Activated CD4-positive, alpha-beta T cell treated with anti-CD3 and anti-CD28 coated beads for 36 hours (primary cell): ENCODE data around the gene IQCB1. TPM values are rescaled to one million over a fixed set of nuclear protein-coding genes. Genes with fewer than 3 reads are reported as not detected.
"Not testable (repeated sequence)": the region's sequence is repeated elsewhere in the genome, so short reads cannot be mapped to it uniquely, and the experiment has no call there.

Experiments used
- ATAC-seq: fragments of 200-7000 bp; cut with Tn5 transposase; one replicate; pipeline ENCODE4 v1.10.0; 2021; ENCODE audit warnings: mild to moderate bottlenecking, moderate library complexity
- CTCF ChIA-PET: fragments of 350-600 bp; sonication (Branson Sonifier 250); formaldehyde crosslinking; loops from one replicate; lab custom pipeline; 2021; ENCODE audit warnings: antibody characterized with exemption; lab: Charles Lee
- POLR2A ChIA-PET: fragments of 350-600 bp; sonication (Branson Sonifier 250); formaldehyde crosslinking; loops from one replicate; lab custom pipeline; 2021; ENCODE audit warnings: antibody characterized with exemption, inconsistent platforms; lab: Charles Lee
- DNase-seq: peaks from one replicate; pipeline ENCODE4 v3.0.0-alpha.2; 2020
- H3K27ac Mint-ChIP-seq: one replicate; pipeline ENCODE4 v1.8.0; 2021; ENCODE audit warnings: mixed read lengths
- H3K27me3 Mint-ChIP-seq: one replicate; pipeline ENCODE4 v1.8.0; 2021; ENCODE audit warnings: mixed read lengths
- H3K36me3 Mint-ChIP-seq: one replicate; pipeline ENCODE4 v1.8.0; 2021; ENCODE audit warnings: low read depth, mixed read lengths
- H3K4me1 Mint-ChIP-seq: one replicate; pipeline ENCODE4 v1.8.0; 2021; ENCODE audit warnings: mixed read lengths
- H3K4me3 Mint-ChIP-seq: one replicate; pipeline ENCODE4 v1.8.0; 2021; ENCODE audit warnings: mild to moderate bottlenecking, moderate library complexity, mixed read lengths
- H3K9me3 Mint-ChIP-seq: one replicate; pipeline ENCODE4 v1.8.0; 2021; ENCODE audit warnings: low read depth, mixed read lengths
- intact Hi-C, 2 experiments: fragments of 100-400 bp; cut with DNase I in 1 of 2; cut with micrococcal nuclease in 1 of 2; formaldehyde crosslinking; loops; one replicate each; pipeline versions ENCODE4 v1.14.2 to v1.15.1; 2022 to 2024; cut with DNase I, micrococcal nuclease
- total RNA-seq, 2 experiments: library from RNA; stranded (reverse); gene quantifications; one replicate each; pipeline ENCODE4 v1.2.3, GENCODE V29; 2021

IQCB1 gene
- total RNA-seq, 2 experiments from 2014 or later: 41.3 to 42.8 TPM

DNA sequence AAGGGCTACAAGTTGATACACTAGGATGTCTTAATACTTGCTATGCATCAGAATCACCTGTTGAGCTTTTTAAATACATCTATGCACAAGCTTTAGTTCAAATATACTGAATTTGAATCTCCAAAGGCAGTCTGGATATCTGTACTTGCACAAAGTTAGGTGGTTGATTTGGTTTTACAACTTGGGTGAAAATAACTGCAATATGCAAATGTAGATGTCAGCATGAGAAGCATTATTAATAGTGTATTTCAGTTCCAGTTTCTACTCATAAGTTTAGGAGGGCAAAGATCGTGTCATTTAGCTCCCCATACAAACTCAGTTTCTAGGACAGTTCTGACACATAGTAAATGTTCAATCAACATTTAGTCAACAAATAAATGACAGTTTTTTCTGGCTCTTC lies 25.6 kb downstream of the IQCB1 start:
- H3K27ac Mint-ChIP-seq: no peak overlapping the region
- DNase-seq (no peak), ATAC-seq (peak; percentile 63)
- CTCF ChIA-PET: no interaction called here
- H3K4me3 Mint-ChIP-seq: no peak overlapping the region
- H3K27me3 Mint-ChIP-seq: no peaks in the 10 kb centered on the region
- POLR2A ChIA-PET: interaction anchor here (0.6 kb wide), 1 partner anchor 101 kb away, joined by 14 read pairs; no protein-coding TSS in a partner anchor
- intact Hi-C loops: no loop called here
- peaks cover 17% of the 10 kb centered on the region for H3K4me1 Mint-ChIP-seq
- no peaks in the 10 kb centered on the region for H3K9me3 Mint-ChIP-seq
- H3K36me3 Mint-ChIP-seq: peaks cover 53% of the 10 kb centered on the region

- Mint-ChIP-seq H3K36me3 (peaks cover 41% of the 10 kb centered on the region), H3K4me3 (no peak overlapping the region), H3K9me3 (no peaks in the 10 kb centered on the region), H3K27ac (no peak overlapping the region), H3K4me1 (peaks cover 4% of the 10 kb centered on the region), H3K27me3 (no peaks in the 10 kb centered on the region)
- no peak for ATAC-seq
- intact Hi-C loops: no loop called here
- CTCF ChIA-PET: no interaction called here
- DNase-seq: no peak
- POLR2A ChIA-PET: no interaction called here
Observed at GRCh38 chr3:121803771-121804320, 31.0 kb downstream of the IQCB1 start.

DNA sequence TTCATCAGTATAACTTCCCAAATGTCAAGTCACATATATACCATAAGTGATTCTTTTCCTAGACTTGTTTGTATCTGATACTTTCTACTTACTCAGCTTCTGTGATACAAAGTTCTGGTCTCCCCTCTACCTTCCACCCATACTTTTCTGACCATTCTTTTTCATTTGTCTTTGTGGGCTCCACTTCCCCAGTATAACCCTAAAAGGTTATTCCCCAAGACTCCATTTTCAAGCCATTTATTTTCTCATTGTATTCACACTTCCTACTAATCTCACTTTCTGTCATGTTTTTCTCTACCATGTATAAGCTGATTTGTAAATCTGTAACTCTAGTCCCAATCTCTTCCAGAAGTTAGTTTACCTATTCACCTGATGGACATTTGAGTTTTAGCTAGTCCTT lies 34.0 kb downstream of the IQCB1 start:
- peaks cover 4% of the 10 kb centered on the region for H3K4me1 Mint-ChIP-seq
- no peak overlapping the region for H3K27ac Mint-ChIP-seq
- ChIA-PET CTCF (no interaction called here), POLR2A (no interaction called here)
- H3K9me3 Mint-ChIP-seq: no peaks in the 10 kb centered on the region
- DNase-seq (no peak), ATAC-seq (no peak)
- H3K4me3 Mint-ChIP-seq: no peak overlapping the region
- peaks cover 36% of the 10 kb centered on the region for H3K36me3 Mint-ChIP-seq
- no peaks in the 10 kb centered on the region for H3K27me3 Mint-ChIP-seq
- intact Hi-C loops: no loop called here

- ChIA-PET CTCF (interaction anchor here (0.6 kb wide), 1 partner anchor 1439 kb away, joined by 3 read pairs; no protein-coding TSS in a partner anchor), POLR2A (no interaction called here)
- no peaks in the 10 kb centered on the region for H3K9me3 Mint-ChIP-seq
- H3K27me3 Mint-ChIP-seq: no peaks in the 10 kb centered on the region
- DNase-seq (no peak), ATAC-seq (no peak)
- intact Hi-C loops: loop anchor here in 1 of 2 experiments (5.0 kb wide), 1 partner anchor 260 kb away; the partner anchor contains the start of gene CD86
- H3K4me3 Mint-ChIP-seq: no peak overlapping the region
- H3K4me1 Mint-ChIP-seq: peaks cover 4% of the 10 kb centered on the region
- peaks cover 31% of the 10 kb centered on the region for H3K36me3 Mint-ChIP-seq
- no peak overlapping the region for H3K27ac Mint-ChIP-seq
Observed at GRCh38 chr3:121796970-121797369, 37.9 kb downstream of the IQCB1 start.

- Mint-ChIP-seq H3K4me1 (no peaks in the 10 kb centered on the region), H3K36me3 (peaks cover 36% of the 10 kb centered on the region), H3K4me3 (no peak overlapping the region), H3K27ac (no peak overlapping the region), H3K27me3 (no peaks in the 10 kb centered on the region), H3K9me3 (no peaks in the 10 kb centered on the region)
- DNase-seq: no peak
- intact Hi-C loops: no loop called here
- CTCF ChIA-PET: interaction anchor here (0.6 to 1.0 kb wide), 2 partner anchors 11 to 42 kb away, joined by 3 read pairs; no protein-coding TSS in a partner anchor
- ATAC-seq: no peak
- POLR2A ChIA-PET: no interaction called here
Observed at GRCh38 chr3:121794264-121794983, 40.4 kb downstream of the IQCB1 start.

- no peak overlapping the region for H3K27ac Mint-ChIP-seq
- H3K4me1 Mint-ChIP-seq: no peaks in the 10 kb centered on the region
- ChIA-PET CTCF (no interaction called here), POLR2A (interaction anchor here (0.6 kb wide), 1 partner anchor 910 kb away, joined by 3 read pairs; no protein-coding TSS in a partner anchor)
- no peak for DNase-seq
- H3K4me3 Mint-ChIP-seq: no peak overlapping the region
- ATAC-seq: no peak
- H3K9me3 Mint-ChIP-seq: no peaks in the 10 kb centered on the region
- intact Hi-C loops: no loop called here
- H3K36me3 Mint-ChIP-seq: peaks cover 48% of the 10 kb centered on the region
- no peaks in the 10 kb centered on the region for H3K27me3 Mint-ChIP-seq
Observed at GRCh38 chr3:121793078-121793477, 41.8 kb downstream of the IQCB1 start.

DNA sequence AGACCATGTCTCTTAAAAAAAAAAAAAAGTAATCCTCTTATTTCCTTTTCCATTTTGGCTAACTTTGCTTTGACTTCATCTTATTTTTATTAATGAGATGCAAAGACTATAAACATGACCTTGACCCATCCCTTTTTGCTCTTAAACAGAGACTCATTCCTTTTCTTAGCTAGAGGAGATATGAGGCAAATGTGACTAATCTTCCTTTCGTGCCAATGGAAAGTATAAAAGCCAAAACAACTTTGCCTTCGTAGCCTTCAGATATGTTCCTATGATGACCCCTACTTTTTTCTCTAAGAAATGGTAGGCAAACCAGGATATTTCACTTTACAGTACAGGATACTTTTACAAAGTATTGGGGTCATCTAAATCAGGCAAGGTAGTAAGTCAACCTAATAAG lies 48.4 kb downstream of the IQCB1 start:
- ChIA-PET CTCF (interaction anchor here (0.7 kb wide), 1 partner anchor 241 kb away, joined by 3 read pairs; the partner anchor contains the start of gene POLQ), POLR2A (no interaction called here)
- H3K4me1 Mint-ChIP-seq: no peaks in the 10 kb centered on the region
- H3K27me3 Mint-ChIP-seq: no peaks in the 10 kb centered on the region
- DNase-seq (no peak), ATAC-seq (no peak)
- no peaks in the 10 kb centered on the region for H3K9me3 Mint-ChIP-seq
- no peak overlapping the region for H3K4me3 Mint-ChIP-seq
- intact Hi-C loops: no loop called here
- H3K27ac Mint-ChIP-seq: no peak overlapping the region
- H3K36me3 Mint-ChIP-seq: peaks cover 49% of the 10 kb centered on the region

GRCh38 chr3:121782784-121783183 lies 52.1 kb downstream of the IQCB1 start:
- H3K27ac Mint-ChIP-seq, DNase-seq, H3K9me3 Mint-ChIP-seq, H3K27me3 Mint-ChIP-seq, POLR2A ChIA-PET, intact Hi-C loops, ATAC-seq, H3K4me1 Mint-ChIP-seq, H3K4me3 Mint-ChIP-seq: not testable (repeated sequence)
- CTCF ChIA-PET: interaction anchor here (1.0 kb wide), 1 partner anchor 12 kb away, joined by 3 read pairs; no protein-coding TSS in a partner anchor
- H3K36me3 Mint-ChIP-seq: peaks cover 60% of the 10 kb centered on the region

- no peak overlapping the region for H3K4me3 Mint-ChIP-seq
- no peak for ATAC-seq
- no peaks in the 10 kb centered on the region for H3K4me1 Mint-ChIP-seq
- POLR2A ChIA-PET: no interaction called here
- H3K36me3 Mint-ChIP-seq: peaks cover 63% of the 10 kb centered on the region
- no peaks in the 10 kb centered on the region for H3K9me3 Mint-ChIP-seq
- CTCF ChIA-PET: no interaction called here
- H3K27ac Mint-ChIP-seq: no peak overlapping the region
- intact Hi-C loops: no loop called here
- no peak for DNase-seq
- H3K27me3 Mint-ChIP-seq: no peaks in the 10 kb centered on the region
Observed at GRCh38 chr3:121781611-121782010, 53.2 kb downstream of the IQCB1 start.

GRCh38 chr3:121775095-121775494 lies 59.8 kb downstream of the IQCB1 start:
- intact Hi-C loops, H3K4me1 Mint-ChIP-seq, ATAC-seq, H3K27ac Mint-ChIP-seq, H3K27me3 Mint-ChIP-seq, H3K9me3 Mint-ChIP-seq, POLR2A ChIA-PET, DNase-seq, H3K4me3 Mint-ChIP-seq: not testable (repeated sequence)
- CTCF ChIA-PET: interaction anchor here (1.3 kb wide), 1 partner anchor 13 kb away, joined by 3 read pairs; no protein-coding TSS in a partner anchor
- peaks cover 79% of the 10 kb centered on the region for H3K36me3 Mint-ChIP-seq

GRCh38 chr3:121769246-121769645 lies 65.6 kb downstream of the IQCB1 start:
- intact Hi-C loops: no loop called here
- ChIA-PET CTCF (no interaction called here), POLR2A (no interaction called here)
- no peak overlapping the region for H3K27ac Mint-ChIP-seq
- no peak overlapping the region for H3K4me3 Mint-ChIP-seq
- H3K36me3 Mint-ChIP-seq: peaks cover 38% of the 10 kb centered on the region
- no peaks in the 10 kb centered on the region for H3K4me1 Mint-ChIP-seq
- H3K27me3 Mint-ChIP-seq: no peaks in the 10 kb centered on the region
- H3K9me3 Mint-ChIP-seq: no peaks in the 10 kb centered on the region
- ATAC-seq: no peak
- no peak for DNase-seq

GRCh38 chr3:121768452-121768851 lies 66.4 kb downstream of the IQCB1 start:
- ChIA-PET CTCF (no interaction called here), POLR2A (no interaction called here)
- Mint-ChIP-seq H3K9me3 (no peaks in the 10 kb centered on the region), H3K27ac (no peak overlapping the region), H3K4me3 (no peak overlapping the region), H3K36me3 (peaks cover 31% of the 10 kb centered on the region), H3K4me1 (no peaks in the 10 kb centered on the region), H3K27me3 (no peaks in the 10 kb centered on the region)
- no peak for DNase-seq
- intact Hi-C loops: no loop called here
- no peak for ATAC-seq
